ENCODE data around the gene CCDC142. TPM values are rescaled to one million over a fixed set of nuclear protein-coding genes. Genes with fewer than 3 reads are reported as not detected.

CCDC142 gene
- total RNA-seq, 4 donors from 2014 or later, result 7.3 to 41.6 (median 13.7) TPM

DNA sequence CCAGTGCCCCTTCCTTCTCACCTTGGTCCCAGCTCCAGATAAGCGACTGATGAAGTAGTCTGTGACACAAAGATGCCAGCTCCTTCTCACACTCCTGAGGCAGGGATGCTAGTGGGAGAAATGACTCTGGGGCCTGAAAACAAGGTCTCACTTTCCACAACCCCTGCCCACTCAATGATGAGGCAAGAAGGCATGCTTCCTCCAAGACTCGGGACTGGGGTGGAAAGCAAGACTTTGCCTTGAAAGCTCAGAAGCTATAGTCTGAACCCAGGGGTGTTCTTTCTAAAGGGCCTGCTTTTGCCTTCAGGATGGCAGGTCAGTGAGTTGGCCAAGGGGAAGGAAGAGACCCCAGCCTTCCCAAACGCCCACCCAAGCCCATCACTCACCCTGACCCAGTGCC lies 1.4 kb downstream of the CCDC142 start:
- Histone ChIP-seq H3K4me3 (peak overlapping the region; percentile 57 to 90), H3K36me3 (peaks cover 0 to 73% of the 10 kb centered on the region in 2 donors), H3K27ac (peak overlapping the region in 3 of 4 donors; percentile 87 to 97 (median 88)), H3K9me3 (no peaks in the 10 kb centered on the region), H3K27me3 (no peaks in the 10 kb centered on the region), H3K4me1 (peaks cover 0 to 43% (median 19%) of the 10 kb centered on the region in 3 donors)
- TF ChIP-seq, protein P1, sequence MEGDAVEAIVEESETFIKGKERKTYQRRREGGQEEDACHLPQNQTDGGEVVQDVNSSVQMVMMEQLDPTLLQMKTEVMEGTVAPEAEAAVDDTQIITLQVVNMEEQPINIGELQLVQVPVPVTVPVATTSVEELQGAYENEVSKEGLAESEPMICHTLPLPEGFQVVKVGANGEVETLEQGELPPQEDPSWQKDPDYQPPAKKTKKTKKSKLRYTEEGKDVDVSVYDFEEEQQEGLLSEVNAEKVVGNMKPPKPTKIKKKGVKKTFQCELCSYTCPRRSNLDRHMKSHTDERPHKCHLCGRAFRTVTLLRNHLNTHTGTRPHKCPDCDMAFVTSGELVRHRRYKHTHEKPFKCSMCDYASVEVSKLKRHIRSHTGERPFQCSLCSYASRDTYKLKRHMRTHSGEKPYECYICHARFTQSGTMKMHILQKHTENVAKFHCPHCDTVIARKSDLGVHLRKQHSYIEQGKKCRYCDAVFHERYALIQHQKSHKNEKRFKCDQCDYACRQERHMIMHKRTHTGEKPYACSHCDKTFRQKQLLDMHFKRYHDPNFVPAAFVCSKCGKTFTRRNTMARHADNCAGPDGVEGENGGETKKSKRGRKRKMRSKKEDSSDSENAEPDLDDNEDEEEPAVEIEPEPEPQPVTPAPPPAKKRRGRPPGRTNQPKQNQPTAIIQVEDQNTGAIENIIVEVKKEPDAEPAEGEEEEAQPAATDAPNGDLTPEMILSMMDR (IDR thresholded peaks at IDR 0.05), result no peak
- TF ChIP-seq POLR2A (IDR thresholded peaks at IDR 0.05), result no peak
- TF ChIP-seq POLR2AphosphoS5 (IDR thresholded peaks at IDR 0.05), result no peak
- no peak for TF ChIP-seq EP300 (IDR thresholded peaks at IDR 0.05)
- 80% methylated on average over 1 of the region's 3 CpGs; no CpG with 5 or more reads in 1 of the 2 donors for WGBS, 2 donors (ENCODE audit: low coverage in 1 of 2)
- no peak for ATAC-seq

DNA sequence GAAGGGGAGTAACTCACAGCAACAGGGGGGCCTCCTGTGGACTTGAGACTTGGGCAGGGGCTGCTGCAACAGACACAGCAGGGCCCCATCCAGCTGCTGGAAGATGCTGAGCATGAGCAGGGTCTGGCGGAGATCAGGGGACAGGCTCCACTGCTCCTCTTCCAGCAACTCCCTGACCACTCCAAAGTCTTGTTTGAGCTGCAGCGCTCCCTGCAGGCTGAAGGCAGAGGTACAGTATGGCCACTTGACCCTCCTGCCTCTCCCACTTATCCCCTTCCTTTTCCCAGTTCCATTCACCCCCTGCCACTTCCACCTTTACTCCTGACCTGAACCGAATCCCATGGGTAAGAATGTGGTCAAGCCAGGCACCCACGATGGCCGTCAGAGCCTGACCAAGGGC lies 7.9 kb downstream of the CCDC142 start:
- Histone ChIP-seq H3K27ac (no peak overlapping the region), H3K9me3 (no peaks in the 10 kb centered on the region), H3K4me1 (peaks cover 4 to 30% (median 10%) of the 10 kb centered on the region in 3 donors), H3K27me3 (no peaks in the 10 kb centered on the region), H3K36me3 (peaks cover 0 to 60% of the 10 kb centered on the region in 2 donors), H3K4me3 (no peak overlapping the region)
- TF ChIP-seq POLR2A (IDR thresholded peaks at IDR 0.05), result no peak
- TF ChIP-seq EP300 (IDR thresholded peaks at IDR 0.05), result no peak
- TF ChIP-seq, protein P1 (IDR thresholded peaks at IDR 0.05), result no peak
- TF ChIP-seq POLR2AphosphoS5 (IDR thresholded peaks at IDR 0.05), result no peak
- ATAC-seq, result no peak
- 92% methylated on average over 2 of the region's 5 CpGs; no CpG with 5 or more reads in 1 of the 2 donors for WGBS, 2 donors (ENCODE audit: low coverage in 1 of 2)

DNA sequence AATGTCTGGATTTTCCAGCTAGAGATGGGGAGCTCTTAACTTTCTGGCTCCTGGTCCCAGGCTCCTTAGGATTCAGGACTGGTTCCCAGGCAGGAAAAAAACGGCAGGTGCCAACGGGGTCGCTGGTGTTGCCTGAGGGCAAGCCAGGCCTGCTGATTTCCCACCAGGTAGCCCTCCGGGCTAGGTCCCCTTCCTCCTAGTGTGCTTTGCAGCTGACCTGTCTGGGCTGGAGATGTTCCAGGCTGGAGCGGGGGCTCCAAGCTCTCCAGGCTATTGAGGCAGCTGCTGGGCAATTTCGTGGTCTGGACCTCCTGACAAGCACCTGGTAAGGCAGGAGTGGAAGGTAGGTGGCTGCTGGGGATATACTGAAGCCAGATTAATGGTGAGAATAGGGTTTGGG lies 8.3 kb downstream of the CCDC142 start:
- Histone ChIP-seq H3K4me1 (peaks cover 4 to 27% (median 10%) of the 10 kb centered on the region in 3 donors), H3K27ac (no peak overlapping the region), H3K9me3 (no peaks in the 10 kb centered on the region), H3K27me3 (no peaks in the 10 kb centered on the region), H3K36me3 (peaks cover 0 to 55% of the 10 kb centered on the region in 2 donors), H3K4me3 (no peak overlapping the region)
- no peak for TF ChIP-seq POLR2AphosphoS5 (IDR thresholded peaks at IDR 0.05)
- TF ChIP-seq, protein P1 (IDR thresholded peaks at IDR 0.05), result no peak
- no CpG with 5 or more reads among the region's 6 CpGs for WGBS, 2 donors (ENCODE audit: low coverage in 1 of 2)
- ATAC-seq, result no peak

DNA sequence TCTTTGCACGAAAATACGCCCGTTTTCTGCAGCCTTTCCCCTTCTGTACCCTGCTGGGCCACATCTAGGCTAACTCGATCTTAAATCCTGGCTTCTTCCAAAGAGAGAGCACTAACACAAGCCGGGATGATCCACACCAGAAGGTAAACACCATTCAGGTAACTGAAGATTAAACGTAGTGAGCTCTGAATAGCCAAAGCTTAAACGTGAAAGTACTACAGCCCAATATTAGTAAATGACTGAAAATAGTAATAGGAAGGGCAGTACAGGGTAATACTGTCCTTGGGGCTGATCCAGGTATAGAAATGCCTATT lies 9.9 kb downstream of the CCDC142 start:
- peak overlapping the region; percentile 52 to 89 (median 86) for H3K27ac ChIP-seq
- TF ChIP-seq POLR2AphosphoS5 (IDR thresholded peaks at IDR 0.05) (no peak), POLR2A (IDR thresholded peaks at IDR 0.05) (no peak), EP300 (IDR thresholded peaks at IDR 0.05) (no peak)
- TF ChIP-seq, protein P1 (IDR thresholded peaks at IDR 0.05), result no peak
- no peaks in the 10 kb centered on the region for H3K27me3 ChIP-seq
- peak overlapping the region; percentile 43 to 63 for H3K4me3 ChIP-seq
- WGBS, 2 donors (ENCODE audit: low coverage in 1 of 2), result 7 to 12% methylated on average over 7 of the region's 7 CpGs
- peaks cover 0 to 40% of the 10 kb centered on the region in 2 donors for H3K36me3 ChIP-seq
- peaks cover 4 to 27% (median 10%) of the 10 kb centered on the region in 3 donors for H3K4me1 ChIP-seq
- H3K9me3 ChIP-seq, result no peaks in the 10 kb centered on the region
- peak; percentile 2 for ATAC-seq

DNA sequence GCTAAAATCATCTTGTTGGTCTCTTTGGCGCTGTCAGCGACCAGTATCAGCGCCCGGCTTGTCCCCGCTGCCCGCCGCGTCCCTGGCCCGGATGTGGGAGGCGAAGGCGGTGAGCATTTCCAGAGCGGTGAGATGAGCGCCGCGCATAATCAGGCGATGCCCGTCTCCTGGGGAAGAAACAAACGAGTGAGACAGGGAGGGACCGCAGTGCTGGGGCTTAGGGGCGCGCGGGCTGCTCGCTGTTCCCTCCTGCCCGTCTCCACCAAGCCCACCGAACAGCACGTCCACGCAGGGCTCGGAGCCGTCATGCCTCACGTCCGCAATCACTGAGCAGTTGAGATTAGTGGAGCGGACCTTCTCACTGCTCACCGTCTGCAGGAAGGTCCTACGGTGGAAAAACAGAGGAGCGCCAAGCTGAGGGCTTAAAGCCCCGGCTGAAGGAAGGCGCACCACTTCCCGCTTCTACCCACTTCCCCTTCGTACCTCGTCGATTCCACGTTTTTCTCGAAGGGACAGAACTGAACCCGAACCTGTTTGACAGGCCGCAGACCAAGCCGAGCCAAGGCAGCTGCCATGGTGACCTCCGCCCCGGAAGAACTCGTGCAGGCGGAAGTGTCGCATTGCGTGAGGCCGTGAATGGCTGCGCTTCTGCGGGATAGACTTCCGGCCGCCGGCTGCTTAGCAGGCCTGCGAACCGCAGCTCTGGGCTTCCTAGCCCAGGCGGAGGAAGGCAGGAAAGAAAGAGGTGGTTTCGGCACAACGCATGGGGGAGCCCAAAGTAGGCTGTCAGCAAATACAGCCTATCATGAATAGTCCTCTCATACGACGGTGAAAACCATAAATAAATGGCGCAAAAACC lies 10.5 kb downstream of the CCDC142 start, which contains the start of gene MRPL53:
MRPL53 (minus strand) TSS at position 595 of the 859 bp plus-strand sequence; CDS start at position 575, 20 bp downstream.
- 0 to 2% methylated on average over 1 to 12 of the region's 66 CpGs for WGBS, 2 donors (ENCODE audit: low coverage in 1 of 2)
- Histone ChIP-seq H3K27ac (peak within 1 kb of the TSS; percentile 52 to 89 (median 86)), H3K4me3 (peak within 1 kb of the TSS; percentile 43 to 63), H3K36me3 (peaks cover 0 to 34% of the 10 kb centered on the region in 2 donors), H3K27me3 (no peaks in the 10 kb centered on the region), H3K4me1 (peaks cover 4 to 27% (median 10%) of the 10 kb centered on the region in 3 donors), H3K9me3 (no peaks in the 10 kb centered on the region)
- TF ChIP-seq POLR2A (IDR thresholded peaks at IDR 0.05), result peak; percentile 75 to 80
- TF ChIP-seq POLR2AphosphoS5 (IDR thresholded peaks at IDR 0.05), result peak; percentile 96
- no peak for TF ChIP-seq EP300 (IDR thresholded peaks at IDR 0.05)
- TF ChIP-seq, protein P1 (IDR thresholded peaks at IDR 0.05), result peak in 1 of 4 experiments; percentile 11
- peak; percentile 96 for ATAC-seq
